GM23248 (cell line): ENCODE data around the gene FAM53A.

Source experiments
- EZH2 ChIP-seq: fragments of 200-600 bp; sonication (generic); IDR thresholded peaks from 2 replicates; pipeline ENCODE4 v1.6.1; 2018; ENCODE audit warnings: antibody characterized with exemption, mild to moderate bottlenecking; ENCODE audit not compliant: insufficient read depth, poor library complexity, severe bottlenecking
- EZH2phosphoT487 ChIP-seq: fragments of 200-600 bp; sonication (generic); IDR thresholded peaks from 2 replicates; pipeline ENCODE4 v1.6.1; 2018; ENCODE audit warnings: antibody characterized with exemption, moderate library complexity, mild to moderate bottlenecking, low read depth; ENCODE audit not compliant: insufficient read depth

DNA sequence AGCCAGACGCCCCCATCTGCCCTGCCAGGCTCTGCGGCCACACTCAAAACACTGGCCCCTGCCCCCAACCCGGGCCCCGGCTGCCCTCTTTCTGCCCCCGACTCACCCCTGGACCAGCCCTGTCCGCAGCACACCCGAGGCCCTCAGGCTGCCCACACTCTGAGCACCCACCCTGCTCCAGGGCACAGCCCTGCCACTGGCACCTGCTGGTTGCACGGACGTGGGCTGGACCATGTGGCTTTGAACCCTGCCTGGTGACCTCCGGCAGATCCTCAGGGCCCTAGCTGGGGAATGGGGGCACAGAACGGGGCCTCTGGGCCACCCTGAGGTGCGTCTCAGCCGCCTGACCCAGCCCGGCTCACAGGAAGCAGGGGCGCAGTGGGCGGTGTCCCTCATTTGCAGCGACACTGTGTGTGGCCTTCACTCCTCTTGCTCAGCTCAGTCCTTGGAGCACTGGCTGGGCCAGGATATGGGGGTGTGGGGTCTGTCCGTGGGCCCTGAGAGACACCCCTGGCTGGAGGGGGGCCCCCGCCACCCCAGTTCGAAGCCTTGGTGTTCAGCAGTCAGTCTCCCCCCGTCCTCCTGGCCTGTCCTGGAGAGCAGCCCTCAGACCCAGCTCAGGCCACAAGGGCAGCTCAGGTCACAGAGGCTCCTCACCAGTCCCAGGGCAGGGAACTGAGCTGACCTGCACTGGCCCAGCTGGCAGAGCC is 73.2 kb downstream of the FAM53A start:
- TF ChIP-seq EZH2phosphoT487 (no peak), EZH2 (no peak)
